ENCODE results near the gene OSBPL10.
"Not testable (repeated sequence)": the region's sequence is repeated elsewhere in the genome, so short reads cannot be mapped to it uniquely, and the experiment has no call there.

Gene OSBPL10

GRCh38 chr3:31890007-31890406, 91.1 kb downstream of the OSBPL10 start:
- DNase-seq (ENCODE audit: low read depth) = no peak

- DNase-seq (ENCODE audit: low read depth) = no peak
Observed at GRCh38 chr3:31885235-31885634, 95.8 kb downstream of the OSBPL10 start.

GRCh38 chr3:31884251-31884650, 96.8 kb downstream of the OSBPL10 start:
- no peak for DNase-seq (ENCODE audit: low read depth)

GRCh38 chr3:31882895-31883294, 98.2 kb downstream of the OSBPL10 start:
- no peak for DNase-seq (ENCODE audit: low read depth)

GRCh38 chr3:31882431-31882830, 98.6 kb downstream of the OSBPL10 start:
- no peak for DNase-seq (ENCODE audit: low read depth)

- DNase-seq (ENCODE audit: low read depth) = no peak
Observed at GRCh38 chr3:31880482-31881078, 100.5 kb downstream of the OSBPL10 start.

- no peak for DNase-seq (ENCODE audit: low read depth)
Observed at GRCh38 chr3:31880020-31880419, 101.0 kb downstream of the OSBPL10 start.

- no peak for DNase-seq (ENCODE audit: low read depth)
Observed at GRCh38 chr3:31879365-31879764, 101.7 kb downstream of the OSBPL10 start.

GRCh38 chr3:31878231-31878838, 102.7 kb downstream of the OSBPL10 start:
- DNase-seq (ENCODE audit: low read depth) = no peak

GRCh38 chr3:31876331-31876730, 104.7 kb downstream of the OSBPL10 start:
- DNase-seq (ENCODE audit: low read depth) = no peak

GRCh38 chr3:31875437-31875836, 105.6 kb downstream of the OSBPL10 start:
- DNase-seq (ENCODE audit: low read depth) = no peak

- DNase-seq (ENCODE audit: low read depth) = no peak
Observed at GRCh38 chr3:31873254-31873820, 107.7 kb downstream of the OSBPL10 start.

GRCh38 chr3:31871939-31872507, 109.0 kb downstream of the OSBPL10 start:
- no peak for DNase-seq (ENCODE audit: low read depth)

- not testable (repeated sequence) for DNase-seq (ENCODE audit: low read depth)
Observed at GRCh38 chr3:31870111-31870510, 111.0 kb downstream of the OSBPL10 start.

GRCh38 chr3:31868236-31868635, 112.8 kb downstream of the OSBPL10 start:
- DNase-seq (ENCODE audit: low read depth) = no peak

- DNase-seq (ENCODE audit: low read depth) = no peak
Observed at GRCh38 chr3:31862666-31863279, 118.3 kb downstream of the OSBPL10 start.

- DNase-seq (ENCODE audit: low read depth) = no peak
Observed at GRCh38 chr3:31861826-31862225, 119.2 kb downstream of the OSBPL10 start.

- DNase-seq (ENCODE audit: low read depth) = not testable (repeated sequence)
Observed at GRCh38 chr3:31860642-31861041, 120.4 kb downstream of the OSBPL10 start.

GRCh38 chr3:31859245-31859644, 121.8 kb downstream of the OSBPL10 start:
- DNase-seq (ENCODE audit: low read depth) = no peak

- no peak for DNase-seq (ENCODE audit: low read depth)
Observed at GRCh38 chr3:31858439-31858838, 122.6 kb downstream of the OSBPL10 start.

- DNase-seq (ENCODE audit: low read depth) = no peak
Observed at GRCh38 chr3:31853580-31853979, 127.5 kb downstream of the OSBPL10 start.

- no peak for DNase-seq (ENCODE audit: low read depth)
Observed at GRCh38 chr3:31851278-31851677, 129.8 kb downstream of the OSBPL10 start.

GRCh38 chr3:31848911-31849310, 132.2 kb downstream of the OSBPL10 start:
- DNase-seq (ENCODE audit: low read depth) = no peak

Data from stimulated activated CD8-positive, alpha-beta memory T cell treated with anti-CD3 and anti-CD28 coated beads, Interleukin-12 subunit alpha, Interleukin-12 subunit beta, amount 100 ng/mL, for 4 hours (primary cell).